Neural progenitor cell (in vitro differentiated cells): ENCODE results near the gene SERPINF2.

Experiments used
- CTCF ChIP-seq: fragments of 200-600 bp; sonication (generic); IDR thresholded peaks from 2 replicates; pipeline ENCODE4 v1.5.1; 2017; ENCODE audit warnings: antibody characterized with exemption, mild to moderate bottlenecking
- EZH2phosphoT487 ChIP-seq: fragments of 200-600 bp; sonication (generic); IDR thresholded peaks from 2 replicates; pipeline ENCODE4 v1.6.1; 2017; ENCODE audit warnings: antibody characterized with exemption

GRCh38 chr17:1712271-1712670 is 30.4 kb upstream of the SERPINF2 start:
- TF ChIP-seq CTCF = no peak
- TF ChIP-seq EZH2phosphoT487 = no peak
